Keratinocyte (primary cell): Measurements from ENCODE around the gene A3GALT2. TPM values are rescaled to one million over a fixed set of nuclear protein-coding genes. Genes with fewer than 3 reads are reported as not detected.

Experiments used
- DNase-seq: peaks from one replicate; pipeline ENCODE4 v3.0.0-alpha.2; 2011; ENCODE audit warnings: low read depth, missing footprints, low spot score
- FAIRE-seq: peaks from 2 replicates; lab custom pipeline; 2011; peaks lifted over from hg19 to GRCh38; lab: Jason Lieb, UNC
- H2AFZ ChIP-seq: 2 replicates; pipeline ENCODE4 v1.6.0; 2012; ENCODE audit warnings: low read length, control low read depth, inconsistent platforms; ENCODE audit not compliant: control insufficient read depth
- H3K27ac ChIP-seq: 2 replicates; pipeline ENCODE4 v1.5.1; 2011; ENCODE audit warnings: low read length; ENCODE audit not compliant: control insufficient read depth, insufficient read depth
- H3K27me3 ChIP-seq: 3 replicates; pipeline ENCODE4 v1.6.0; 2011; ENCODE audit warnings: low read length; ENCODE audit not compliant: control insufficient read depth, insufficient read depth; ENCODE audit errors: extremely low read depth
- H3K36me3 ChIP-seq, 2 experiments: 2 replicates in 1 of 2; 3 replicates in 1 of 2; pipeline ENCODE4 v1.5.1; 2011; ENCODE audit warnings: low read length in 2 of 2, mild to moderate bottlenecking in 1 of 2; ENCODE audit not compliant: control insufficient read depth in 2 of 2, insufficient read depth in 2 of 2; ENCODE audit errors: extremely low read depth in 1 of 2
- H3K4me1 ChIP-seq: 3 replicates; pipeline ENCODE4 v1.5.1; 2011; ENCODE audit warnings: low read length; ENCODE audit not compliant: control insufficient read depth, insufficient read depth; ENCODE audit errors: extremely low read depth
- H3K4me2 ChIP-seq: 3 replicates; pipeline ENCODE4 v1.6.0; 2011; ENCODE audit warnings: low read depth, low read length; ENCODE audit not compliant: control insufficient read depth, insufficient read depth; ENCODE audit errors: extremely low read depth
- H3K4me3 ChIP-seq, 3 experiments: fragments of 200-600 bp in 1 of 3; sonication (generic) in 1 of 3; 2 replicates in 2 of 3; 3 replicates in 1 of 3; pipeline ENCODE4 v1.5.1; 2011 to 2016; ENCODE audit warnings: low read length in 3 of 3, mild to moderate bottlenecking in 3 of 3, control low read depth in 2 of 3, inconsistent platforms in 1 of 3, low read depth in 1 of 3, mixed read lengths in 1 of 3, mixed run types in 1 of 3, moderate library complexity in 1 of 3; ENCODE audit not compliant: control insufficient read depth in 2 of 3, insufficient read depth in 2 of 3; ENCODE audit errors: extremely low read depth in 1 of 3
- H3K79me2 ChIP-seq: 2 replicates; pipeline ENCODE4 v1.6.0; 2012; ENCODE audit warnings: low read length; ENCODE audit not compliant: control insufficient read depth, insufficient read depth
- H3K9ac ChIP-seq: 3 replicates; pipeline ENCODE4 v1.6.0; 2011; ENCODE audit warnings: low read length; ENCODE audit not compliant: control insufficient read depth, insufficient read depth; ENCODE audit errors: extremely low read depth
- H3K9me1 ChIP-seq: 3 replicates; pipeline ENCODE4 v1.6.0; 2011; ENCODE audit warnings: low read length; ENCODE audit not compliant: control insufficient read depth, insufficient read depth; ENCODE audit errors: extremely low read depth
- H3K9me3 ChIP-seq: 2 replicates; pipeline ENCODE4 v1.5.1; 2012; ENCODE audit warnings: low read depth, low read length; ENCODE audit not compliant: control insufficient read depth
- H4K20me1 ChIP-seq: 3 replicates; pipeline ENCODE4 v1.6.0; 2011; ENCODE audit warnings: low read length; ENCODE audit not compliant: control insufficient read depth, insufficient read depth; ENCODE audit errors: extremely low read depth
- EZH2 ChIP-seq: IDR thresholded peaks from one replicate; pipeline ENCODE4 v1.6.1; 2012; ENCODE audit warnings: inconsistent platforms, mild to moderate bottlenecking, low read length, moderate library complexity
- dilution Hi-C: fragments of 300-500 bp; cut with MboI; formaldehyde crosslinking; loops from one replicate; pipeline ENCODE4 v1.7.0; 2020; ENCODE audit warnings: low sequenced_read_pairs; ENCODE audit not compliant: extremely low pct_ligation_motif_present
- polyA plus RNA-seq, 5 experiments: library from polyadenylated mRNA; depleted of rRNA in 3 of 5; stranded (reverse) in 3 of 5; stranded (forward) in 1 of 5; unstranded in 1 of 5; fragments of >200 nt; gene quantifications; 1 replicate in 1 of 5; 2 replicates in 3 of 5; 3 replicates in 1 of 5; pipeline versions ENCODE4 v1.2.1 to v1.2.3, GENCODE V29; 2011 to 2012; ENCODE audit warnings: missing spikeins in 2 of 5, low read depth in 1 of 5, low replicate concordance in 1 of 5
- TF ChIP-seq, protein P1 (sequence below), 3 experiments: IDR thresholded peaks in 1 of 3; conservative IDR thresholded peaks in 1 of 3; optimal IDR thresholded peaks in 1 of 3; 2 replicates in 2 of 3; 3 replicates in 1 of 3; pipeline versions ENCODE3 to v1.5.1; 2011; ENCODE audit warnings: low read length in 3 of 3, mild to moderate bottlenecking in 3 of 3, moderate library complexity in 2 of 3, control low read depth in 1 of 3, inconsistent platforms in 1 of 3; ENCODE audit not compliant: insufficient read depth in 2 of 3; ENCODE audit errors: extremely low read depth in 1 of 3

The A3GALT2 gene
- polyA plus RNA-seq, 1 donor (not counting 4 experiments of a cell fraction or from before 2014, with no cell fraction given), result not detected

DNA sequence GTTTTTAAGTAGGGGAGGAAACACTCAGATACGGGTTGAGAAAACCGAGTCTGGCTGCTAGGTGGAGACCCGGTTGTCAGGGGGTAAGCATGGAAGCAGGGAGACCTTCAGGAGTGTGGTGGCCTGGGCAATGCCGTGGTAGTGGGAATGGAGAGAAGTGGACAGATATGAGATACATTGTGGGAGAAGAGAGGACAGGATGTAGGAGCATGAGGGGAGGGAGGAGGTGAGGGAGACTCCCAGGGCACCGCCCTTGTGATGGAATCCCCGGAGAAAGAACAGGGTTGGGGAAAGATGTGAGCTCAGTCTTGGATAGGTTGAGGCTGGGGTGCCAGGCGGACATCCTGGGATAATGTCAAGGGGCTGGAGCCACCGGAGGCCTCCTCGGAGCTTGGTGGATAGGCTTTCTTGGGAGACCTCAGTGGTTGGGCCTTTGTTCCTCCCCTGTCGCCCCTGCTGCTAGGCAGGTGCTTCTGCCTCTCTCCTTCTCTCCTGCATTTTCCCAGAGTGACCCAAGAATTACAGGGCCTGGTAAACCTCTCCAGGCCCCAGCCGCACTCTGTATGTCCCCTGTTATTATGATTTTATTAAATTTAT is 43.3 kb downstream of the A3GALT2 start:
- H3K9me3 ChIP-seq, result no peaks in the 10 kb centered on the region
- H3K9ac ChIP-seq, result no peak overlapping the region
- no peak overlapping the region for H3K27ac ChIP-seq
- no peak overlapping the region for H3K4me3 ChIP-seq
- no peaks in the 10 kb centered on the region for H3K27me3 ChIP-seq
- H3K4me2 ChIP-seq, result no peak overlapping the region
- H4K20me1 ChIP-seq, result no peaks in the 10 kb centered on the region
- peaks cover 0 to 4% of the 10 kb centered on the region in 2 experiments for H3K36me3 ChIP-seq
- FAIRE-seq (no peak), DNase-seq (no peak)
- no peaks in the 10 kb centered on the region for H3K79me2 ChIP-seq
- dilution Hi-C loops, result no loop called here
- H3K4me1 ChIP-seq, result no peaks in the 10 kb centered on the region
- no peak overlapping the region for H2AFZ ChIP-seq
- no peaks in the 10 kb centered on the region for H3K9me1 ChIP-seq
- TF ChIP-seq, protein P1, sequence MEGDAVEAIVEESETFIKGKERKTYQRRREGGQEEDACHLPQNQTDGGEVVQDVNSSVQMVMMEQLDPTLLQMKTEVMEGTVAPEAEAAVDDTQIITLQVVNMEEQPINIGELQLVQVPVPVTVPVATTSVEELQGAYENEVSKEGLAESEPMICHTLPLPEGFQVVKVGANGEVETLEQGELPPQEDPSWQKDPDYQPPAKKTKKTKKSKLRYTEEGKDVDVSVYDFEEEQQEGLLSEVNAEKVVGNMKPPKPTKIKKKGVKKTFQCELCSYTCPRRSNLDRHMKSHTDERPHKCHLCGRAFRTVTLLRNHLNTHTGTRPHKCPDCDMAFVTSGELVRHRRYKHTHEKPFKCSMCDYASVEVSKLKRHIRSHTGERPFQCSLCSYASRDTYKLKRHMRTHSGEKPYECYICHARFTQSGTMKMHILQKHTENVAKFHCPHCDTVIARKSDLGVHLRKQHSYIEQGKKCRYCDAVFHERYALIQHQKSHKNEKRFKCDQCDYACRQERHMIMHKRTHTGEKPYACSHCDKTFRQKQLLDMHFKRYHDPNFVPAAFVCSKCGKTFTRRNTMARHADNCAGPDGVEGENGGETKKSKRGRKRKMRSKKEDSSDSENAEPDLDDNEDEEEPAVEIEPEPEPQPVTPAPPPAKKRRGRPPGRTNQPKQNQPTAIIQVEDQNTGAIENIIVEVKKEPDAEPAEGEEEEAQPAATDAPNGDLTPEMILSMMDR (optimal IDR thresholded peaks at IDR 0.05 in 1 of 3, IDR thresholded peaks at IDR 0.05 in 1 of 3, conservative IDR thresholded peaks at IDR 0.05 in 1 of 3; ENCODE audit: extremely low read depth in 1 of 3, insufficient read depth in 2 of 3, low read length in 3 of 3), result no peak
- no peak for TF ChIP-seq EZH2

DNA sequence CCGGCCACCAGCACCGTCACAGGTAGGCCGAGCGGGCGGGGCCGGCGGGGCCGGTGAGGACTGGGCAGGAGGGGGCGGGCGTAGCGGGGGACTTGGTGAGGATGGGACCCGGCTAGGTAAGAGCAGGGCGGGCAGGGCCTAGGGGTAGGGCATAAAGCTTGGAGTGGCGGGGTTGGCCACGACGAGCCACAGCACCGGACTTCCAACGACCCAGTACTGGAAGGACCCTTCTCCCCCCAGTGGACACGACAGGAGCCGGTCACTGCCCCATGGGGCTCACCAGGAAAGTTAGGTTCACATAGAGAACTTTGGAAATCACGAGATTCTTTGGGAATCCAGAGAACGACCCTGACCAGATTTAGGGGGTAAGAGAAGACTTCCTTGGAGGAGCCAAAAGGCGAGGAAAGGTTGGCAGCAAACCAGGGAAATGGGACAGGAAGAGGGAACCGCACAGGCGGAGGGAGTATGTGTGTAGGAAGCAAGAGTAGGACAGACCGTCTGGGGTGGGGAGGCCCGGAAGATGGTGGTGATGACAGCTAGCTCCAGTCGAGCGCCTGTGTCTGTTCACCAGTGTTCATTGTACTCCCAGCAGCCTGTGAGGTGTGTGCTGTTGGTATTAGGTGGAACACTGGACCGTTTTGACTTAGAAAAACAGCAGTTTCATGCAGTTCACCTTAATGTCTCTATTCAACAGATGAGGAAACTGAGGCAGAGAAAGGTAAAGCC is 44.2 kb downstream of the A3GALT2 start:
- FAIRE-seq, result no peak
- no peaks in the 10 kb centered on the region for H3K4me1 ChIP-seq
- H3K27ac ChIP-seq, result no peak overlapping the region
- no peak overlapping the region for H3K4me2 ChIP-seq
- no peak overlapping the region for H3K4me3 ChIP-seq
- H2AFZ ChIP-seq, result no peak overlapping the region
- no peak for TF ChIP-seq EZH2
- TF ChIP-seq, protein P1 (optimal IDR thresholded peaks at IDR 0.05 in 1 of 3, IDR thresholded peaks at IDR 0.05 in 1 of 3, conservative IDR thresholded peaks at IDR 0.05 in 1 of 3; ENCODE audit: extremely low read depth in 1 of 3, insufficient read depth in 2 of 3, low read length in 3 of 3), result no peak
- H3K27me3 ChIP-seq, result no peaks in the 10 kb centered on the region
- no peaks in the 10 kb centered on the region for H3K79me2 ChIP-seq
- no peak for DNase-seq
- peaks cover 0 to 4% of the 10 kb centered on the region in 2 experiments for H3K36me3 ChIP-seq
- no peaks in the 10 kb centered on the region for H3K9me1 ChIP-seq
- dilution Hi-C loops, result no loop called here
- H3K9ac ChIP-seq, result no peak overlapping the region
- no peaks in the 10 kb centered on the region for H4K20me1 ChIP-seq
- no peaks in the 10 kb centered on the region for H3K9me3 ChIP-seq
